ENCODE data around the gene ODC1. TPM values are rescaled to one million over a fixed set of nuclear protein-coding genes. Genes with fewer than 3 reads are reported as not detected.
A peak's percentile ranks its signal among the peaks of the same experiment; 100 is the strongest.

Gene ODC1
- total RNA-seq, 1 experiment from 2014 or later, result 62.3 TPM

DNA sequence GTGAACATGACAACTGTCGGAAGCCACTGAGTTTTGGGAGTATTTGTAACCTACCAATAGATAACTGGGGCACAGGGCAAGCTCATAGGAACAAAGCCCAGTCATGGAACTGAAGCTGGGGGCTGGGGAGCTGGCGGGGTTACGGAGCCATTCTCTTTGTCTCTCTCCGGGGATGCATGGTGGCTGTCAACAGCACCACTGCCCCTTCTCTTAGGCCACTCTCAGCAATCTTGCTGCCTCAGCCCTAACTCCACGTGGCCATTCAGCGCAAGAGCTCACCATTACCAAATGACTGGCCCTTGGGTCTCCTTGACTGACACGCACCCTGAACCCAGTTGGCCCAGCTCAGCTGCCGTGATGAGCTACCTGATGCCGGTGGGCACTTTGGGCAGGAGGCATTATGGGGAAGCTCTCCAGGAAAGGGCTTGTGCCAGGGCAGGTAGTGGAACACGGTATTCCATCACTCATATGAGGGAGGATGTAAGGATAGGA, 33.6 kb upstream of the ODC1 start:
- in situ Hi-C loops (cut with HindIII; ENCODE audit: low pct_unique_long_range_greater_than_20kb, low sequenced_read_pairs), result no loop called here
- DNase-seq (ENCODE audit: low read depth, low spot score), result no peak

DNA sequence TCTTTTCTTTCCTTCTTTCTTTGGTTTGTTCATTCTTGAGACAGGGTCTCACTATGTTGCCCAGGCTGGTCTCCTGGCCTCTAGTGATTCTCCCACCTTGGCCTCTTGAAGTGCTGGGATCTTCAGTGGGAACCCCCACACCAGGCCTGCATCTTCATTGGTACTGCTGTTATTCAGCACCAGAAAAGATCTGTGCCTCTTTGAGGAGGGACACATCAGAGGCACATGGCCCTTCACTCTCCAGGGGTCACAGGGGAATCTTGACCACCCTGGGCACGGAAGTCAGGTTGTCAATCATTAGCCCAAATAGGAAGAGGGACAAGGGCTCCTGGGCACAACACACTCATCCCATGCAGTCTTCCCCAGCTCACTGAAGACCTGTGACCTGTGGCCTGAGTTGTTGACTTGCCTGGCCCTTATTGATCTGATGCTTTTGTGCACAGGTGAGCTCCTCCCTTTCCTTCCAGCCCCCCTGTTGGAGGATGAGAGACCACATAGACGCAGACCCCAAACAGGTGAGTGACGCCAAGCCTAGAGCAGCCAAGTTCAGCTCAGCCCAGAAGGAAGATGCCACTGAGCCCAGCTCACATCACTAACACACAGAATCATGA, 33.0 kb upstream of the ODC1 start:
- DNase-seq (ENCODE audit: low read depth, low spot score), result no peak
- in situ Hi-C loops (cut with HindIII; ENCODE audit: low pct_unique_long_range_greater_than_20kb, low sequenced_read_pairs), result no loop called here

DNA sequence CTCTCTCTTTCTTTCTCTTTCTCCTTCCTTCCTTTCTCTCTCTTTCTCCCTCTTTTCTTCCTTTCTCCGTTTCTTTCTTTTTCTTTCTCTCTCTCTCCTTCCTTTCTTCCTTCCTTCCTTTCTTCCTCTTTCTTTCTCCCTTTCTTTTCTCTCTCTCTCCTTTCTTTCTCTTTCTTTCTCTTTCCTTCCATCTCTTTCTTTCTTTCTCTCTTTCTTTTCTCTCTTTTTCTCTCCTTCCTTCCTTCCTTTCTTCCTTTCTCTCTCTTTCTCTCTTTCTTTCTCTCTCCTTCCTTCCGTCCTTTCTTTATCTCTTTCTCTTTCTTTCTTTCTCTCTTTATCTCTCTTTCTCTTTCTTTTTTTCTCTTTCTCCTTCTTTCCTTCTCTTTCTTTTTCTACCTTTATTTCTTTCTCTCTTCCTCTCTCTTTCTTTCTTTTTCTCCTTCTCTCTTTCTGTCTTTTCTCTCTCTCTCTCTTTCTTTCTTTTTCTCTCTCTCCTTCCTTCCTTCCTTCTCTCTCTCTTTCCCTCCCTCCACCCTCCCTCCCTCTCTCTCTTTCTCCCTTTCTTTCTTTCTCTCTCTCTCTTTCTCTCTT, 32.3 kb upstream of the ODC1 start:
- no peak for DNase-seq (ENCODE audit: low read depth, low spot score)
- in situ Hi-C loops (cut with HindIII; ENCODE audit: low pct_unique_long_range_greater_than_20kb, low sequenced_read_pairs), result no loop called here

DNA sequence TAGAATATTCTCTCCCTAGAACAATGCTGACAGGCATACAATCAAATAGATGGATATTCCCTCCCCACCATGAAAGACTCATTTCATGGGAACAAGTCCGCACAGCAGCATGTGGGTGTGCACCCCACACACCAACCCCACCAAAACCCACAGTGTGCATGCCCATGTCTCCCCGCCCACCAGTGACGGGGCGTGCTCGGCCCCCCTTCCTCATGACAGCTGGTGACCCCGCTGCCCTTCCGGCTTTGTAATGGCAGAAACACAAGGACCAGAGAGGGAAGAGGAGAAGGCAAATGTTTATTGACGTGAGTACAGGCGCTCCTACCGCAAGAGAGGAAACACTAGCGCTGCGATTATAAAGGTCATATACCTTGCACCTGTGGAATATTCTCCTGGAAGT, 30.8 kb upstream of the ODC1 start:
- in situ Hi-C loops (cut with HindIII; ENCODE audit: low pct_unique_long_range_greater_than_20kb, low sequenced_read_pairs), result no loop called here
- no peak for DNase-seq (ENCODE audit: low read depth, low spot score)

DNA sequence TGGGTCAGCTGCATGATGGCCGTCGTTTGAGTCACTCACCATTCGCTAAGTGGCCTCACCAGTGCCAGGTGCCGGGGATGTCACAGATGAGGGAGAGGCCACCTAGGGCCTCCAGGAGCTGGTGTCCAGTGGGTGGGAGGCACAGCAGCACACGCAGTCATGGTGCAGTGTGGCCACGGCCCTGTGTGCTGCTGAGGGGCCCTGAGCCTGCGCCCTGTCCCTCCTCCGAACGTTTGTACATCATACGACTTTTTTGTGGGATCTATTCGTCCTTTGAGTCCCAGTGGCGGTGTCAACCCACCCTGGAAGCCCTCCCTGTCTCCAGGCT, 30.1 kb upstream of the ODC1 start:
- in situ Hi-C loops (cut with HindIII; ENCODE audit: low pct_unique_long_range_greater_than_20kb, low sequenced_read_pairs), result no loop called here
- DNase-seq (ENCODE audit: low read depth, low spot score), result no peak

DNA sequence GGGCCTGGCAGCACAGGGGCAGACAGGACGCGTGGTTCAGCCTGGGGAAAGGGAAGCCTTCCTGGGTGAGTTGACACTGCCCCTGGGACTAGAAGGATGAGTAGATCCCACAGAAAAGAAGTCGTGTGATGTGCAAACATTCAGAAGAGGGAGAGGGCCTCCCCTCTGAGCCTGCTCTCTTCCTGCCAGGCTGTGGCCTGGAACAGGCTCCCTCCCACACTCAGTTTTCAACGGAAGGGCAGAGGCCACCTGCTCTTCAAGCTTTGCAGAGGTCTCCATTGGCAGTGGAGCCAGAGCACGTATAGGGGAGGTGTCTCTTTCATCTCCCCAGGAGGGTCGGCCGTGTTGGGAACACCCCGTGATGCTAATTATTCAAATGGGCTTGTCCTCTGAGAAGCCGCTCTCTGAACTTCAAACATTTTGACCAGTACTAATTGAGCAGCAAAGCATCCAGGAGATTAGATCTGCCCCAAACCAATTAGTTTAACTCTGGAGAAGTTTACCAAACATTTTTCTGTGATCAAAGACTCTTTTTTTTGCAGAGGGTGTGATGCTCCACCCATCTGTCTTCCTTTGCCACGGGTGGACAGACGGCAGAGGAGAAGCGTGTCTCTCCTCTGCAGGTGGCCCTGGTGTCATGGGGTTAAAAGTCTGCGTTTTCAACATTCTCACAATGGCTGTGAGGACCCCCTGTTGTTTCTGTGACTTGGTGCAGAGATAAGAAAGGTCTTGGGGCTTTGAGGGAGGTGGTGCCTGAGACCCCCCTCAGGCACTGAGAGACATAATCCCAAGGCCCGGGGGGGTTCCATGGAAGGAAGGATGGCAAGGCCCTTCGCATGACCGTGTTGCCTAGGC, 29.5 kb upstream of the ODC1 start:
- peak; percentile 20 for DNase-seq (ENCODE audit: low read depth, low spot score)
- in situ Hi-C loops (cut with HindIII; ENCODE audit: low pct_unique_long_range_greater_than_20kb, low sequenced_read_pairs), result no loop called here

GRCh38 chr2:10476723-10477442, 28.8 kb upstream of the ODC1 start:
- DNase-seq (ENCODE audit: low read depth, low spot score), result no peak
- in situ Hi-C loops (cut with HindIII; ENCODE audit: low pct_unique_long_range_greater_than_20kb, low sequenced_read_pairs), result no loop called here

GRCh38 chr2:10475811-10476660, 27.9 kb upstream of the ODC1 start:
- in situ Hi-C loops (cut with HindIII; ENCODE audit: low pct_unique_long_range_greater_than_20kb, low sequenced_read_pairs), result no loop called here
- no peak for DNase-seq (ENCODE audit: low read depth, low spot score)

GRCh38 chr2:10475221-10475722, 27.1 kb upstream of the ODC1 start:
- in situ Hi-C loops (cut with HindIII; ENCODE audit: low pct_unique_long_range_greater_than_20kb, low sequenced_read_pairs), result no loop called here
- no peak for DNase-seq (ENCODE audit: low read depth, low spot score)

GRCh38 chr2:10473121-10473756, 25.1 kb upstream of the ODC1 start:
- in situ Hi-C loops (cut with HindIII; ENCODE audit: low pct_unique_long_range_greater_than_20kb, low sequenced_read_pairs), result no loop called here

DNA sequence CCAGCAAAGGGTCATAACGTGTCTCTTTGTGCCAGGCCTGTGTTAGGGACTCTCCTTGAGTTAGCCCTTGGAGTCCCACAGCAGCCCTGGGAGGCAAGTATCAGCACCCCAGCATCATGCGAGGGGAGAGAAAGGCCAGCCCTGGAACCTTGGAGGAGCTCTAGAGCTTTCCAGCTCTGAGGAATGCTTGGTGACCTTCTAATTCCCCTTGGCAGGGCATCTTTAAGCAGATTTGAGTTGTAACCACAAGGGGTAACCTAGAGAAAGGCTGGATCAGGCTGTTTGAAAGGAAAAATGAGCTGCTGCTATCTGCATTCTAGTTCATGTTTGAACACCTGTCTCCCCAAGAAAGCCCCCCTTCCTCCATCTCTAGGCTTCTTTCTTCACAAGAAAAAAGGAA, 23.8 kb upstream of the ODC1 start:
- in situ Hi-C loops (cut with HindIII; ENCODE audit: low pct_unique_long_range_greater_than_20kb, low sequenced_read_pairs), result no loop called here

More at GRCh38 chr2:10473121-10473756, 25.1 kb upstream of the ODC1 start:
- no peak for DNase-seq (ENCODE audit: low read depth, low spot score)

DNA sequence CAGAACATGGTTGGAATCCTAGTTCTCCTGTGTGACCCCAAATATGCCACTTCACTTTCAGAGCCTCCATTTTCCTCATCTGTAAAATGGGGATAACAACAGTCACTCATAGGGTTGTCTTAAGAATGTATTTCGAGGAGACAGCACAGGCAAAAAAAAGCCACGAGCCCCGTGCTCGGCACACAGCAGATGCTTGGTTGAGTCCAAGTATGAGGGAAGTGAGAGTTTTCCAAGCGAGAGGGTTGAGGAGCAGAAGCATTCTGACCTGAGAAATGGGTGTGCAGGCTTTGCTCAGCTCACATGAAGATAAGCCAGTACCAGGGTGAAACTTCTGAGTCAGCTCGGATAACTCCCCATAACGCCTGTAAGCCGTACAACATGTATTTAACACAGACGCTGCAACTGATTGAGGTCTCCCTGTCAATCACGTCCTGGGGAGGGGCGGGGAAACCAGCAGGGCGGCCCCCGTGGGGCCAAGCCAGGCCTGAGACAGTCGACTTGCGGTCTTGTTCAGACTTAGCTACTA, 23.0 kb upstream of the ODC1 start:
- no peak for DNase-seq (ENCODE audit: low read depth, low spot score)
- in situ Hi-C loops (cut with HindIII; ENCODE audit: low pct_unique_long_range_greater_than_20kb, low sequenced_read_pairs), result no loop called here

More for the DNA sequence above, 23.8 kb upstream of the ODC1 start:
- no peak for DNase-seq (ENCODE audit: low read depth, low spot score)

DNA sequence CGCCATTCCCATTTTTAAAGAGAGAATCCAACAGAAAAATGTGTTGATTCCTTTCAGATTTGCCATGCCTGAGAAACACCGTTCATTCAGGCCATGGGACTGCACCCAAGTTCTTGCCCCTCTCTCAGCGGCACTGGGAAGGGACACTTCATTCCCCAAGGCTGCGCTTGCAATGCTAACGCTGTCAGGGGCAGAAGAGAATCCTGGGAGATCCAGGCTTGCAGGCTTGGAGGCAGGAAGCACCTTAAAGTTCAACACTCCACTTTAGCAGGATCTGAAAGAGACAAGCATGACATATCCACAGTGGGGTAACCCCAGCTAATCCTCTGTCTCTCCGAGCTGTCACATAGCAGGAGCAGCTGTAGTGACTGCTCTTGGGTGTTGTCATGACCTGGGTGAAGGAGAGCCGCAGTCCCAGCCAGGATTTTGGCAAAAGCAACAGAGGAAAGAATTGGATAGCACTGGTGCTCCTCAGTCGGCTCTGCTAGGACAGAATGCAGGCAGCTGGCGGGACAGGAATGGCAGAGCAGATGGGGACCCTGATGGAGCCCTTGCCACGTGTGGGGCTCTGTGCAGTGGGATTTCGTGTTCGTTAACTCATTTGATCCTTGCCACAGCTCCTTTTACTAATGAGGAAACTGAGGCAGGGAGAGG, 22.0 kb upstream of the ODC1 start:
- in situ Hi-C loops (cut with HindIII; ENCODE audit: low pct_unique_long_range_greater_than_20kb, low sequenced_read_pairs), result no loop called here
- no peak for DNase-seq (ENCODE audit: low read depth, low spot score)

DNA sequence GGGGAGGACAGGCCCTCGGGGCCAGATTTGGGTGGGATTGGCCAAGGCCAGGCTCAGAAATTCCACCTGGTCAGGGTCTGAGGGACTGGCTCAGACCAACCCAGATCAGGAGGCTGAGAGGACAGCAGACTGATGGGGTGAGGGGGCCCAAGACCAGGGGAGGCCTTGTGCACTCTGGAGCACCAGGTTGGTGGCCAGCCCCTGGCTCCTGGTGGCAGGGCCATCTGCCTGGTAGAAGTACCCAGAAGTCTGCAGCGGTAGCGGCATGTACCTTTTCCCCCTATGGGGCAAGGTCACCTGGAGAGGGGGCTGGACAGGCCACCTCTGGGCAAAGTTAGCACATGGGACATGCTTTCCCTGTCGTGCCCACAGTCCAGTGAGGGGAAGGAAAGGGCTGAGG, 21.2 kb upstream of the ODC1 start:
- in situ Hi-C loops (cut with HindIII; ENCODE audit: low pct_unique_long_range_greater_than_20kb, low sequenced_read_pairs), result no loop called here
- DNase-seq (ENCODE audit: low read depth, low spot score), result no peak

GRCh38 chr2:10467401-10467800, 19.3 kb upstream of the ODC1 start:
- DNase-seq (ENCODE audit: low read depth, low spot score), result no peak
- in situ Hi-C loops (cut with HindIII; ENCODE audit: low pct_unique_long_range_greater_than_20kb, low sequenced_read_pairs), result no loop called here

GRCh38 chr2:10466801-10467200, 18.7 kb upstream of the ODC1 start:
- DNase-seq (ENCODE audit: low read depth, low spot score), result no peak
- in situ Hi-C loops (cut with HindIII; ENCODE audit: low pct_unique_long_range_greater_than_20kb, low sequenced_read_pairs), result no loop called here

Measured in SK-MEL-5 (cell line).